Stomach (tissue), 4 donors: Measurements from ENCODE around the gene NECTIN1.
A peak's percentile ranks its signal among the peaks of the same experiment; 100 is the strongest.

Experiments
- CTCF ChIP-seq, 7 experiments: fragments of 450-650 bp in 4 of 7; fragments of 200-600 bp in 3 of 7; sonication (generic) in 3 of 7; IDR thresholded peaks; one replicate each; pipeline ENCODE4 v1.5.1; 2016 to 2019; ENCODE audit warnings: antibody characterized with exemption in 7 of 7, control low read depth in 2 of 7, mild to moderate bottlenecking in 1 of 7
- EP300 ChIP-seq: sonication (generic); formaldehyde crosslinking; IDR thresholded peaks from one replicate; pipeline ENCODE4 v1.6.1; 2017; ENCODE audit warnings: antibody characterized with exemption
- POLR2A ChIP-seq, 4 donors: fragments of 450-650 bp; IDR thresholded peaks; one replicate each; pipeline ENCODE4 v1.6.1; 2016; ENCODE audit warnings: antibody characterized with exemption in 4 of 4, control low read depth in 2 of 4, mild to moderate bottlenecking in 1 of 4, moderate library complexity in 1 of 4
- POLR2AphosphoS5 ChIP-seq, 3 donors: sonication (generic); formaldehyde crosslinking; IDR thresholded peaks; one replicate each; pipeline ENCODE4 v1.6.1; 2016; ENCODE audit warnings: antibody characterized with exemption in 3 of 3

GRCh38 chr11:119722281-119722794 lies 6.7 kb downstream of the NECTIN1 start:
- TF ChIP-seq CTCF (IDR thresholded peaks at IDR 0.05) (no peak), POLR2A (IDR thresholded peaks at IDR 0.05) (no peak), POLR2AphosphoS5 (IDR thresholded peaks at IDR 0.05) (peak in 1 of 3 donors; percentile 3), EP300 (no peak)
